MG63 (cell line): ENCODE results near the gene GRB7. TPM values are rescaled to one million over a fixed set of nuclear protein-coding genes. Genes with fewer than 3 reads are reported as not detected.
"Not testable (repeated sequence)": the region's sequence is repeated elsewhere in the genome, so short reads cannot be mapped to it uniquely, and the experiment has no call there.

Experiments used
- DNase-seq: peaks from one replicate; pipeline ENCODE4 v3.0.0-alpha.2; 2020
- H3K27me3 ChIP-seq: fragments of 250-450 bp; sonication (Bioruptor Pico); 2 replicates; pipeline ENCODE4 v1.5.1; 2020; ENCODE audit warnings: mild to moderate bottlenecking, moderate library complexity
- H3K36me3 ChIP-seq: fragments of 250-450 bp; sonication (Bioruptor Pico); 2 replicates; pipeline ENCODE4 v1.5.1; 2020; ENCODE audit warnings: mild to moderate bottlenecking, moderate library complexity
- H3K4me3 ChIP-seq: fragments of 250-450 bp; sonication (Bioruptor Pico); 2 replicates; pipeline ENCODE4 v1.5.1; 2020; ENCODE audit warnings: mild to moderate bottlenecking, moderate library complexity
- H3K9me3 ChIP-seq: fragments of 250-450 bp; sonication (Bioruptor Pico); 2 replicates; pipeline ENCODE4 v1.5.1; 2020; ENCODE audit warnings: mild to moderate bottlenecking, moderate library complexity
- total RNA-seq: library from RNA; depleted of rRNA; stranded (reverse); fragments of >200 nt; shearing (Covaris generic); gene quantifications from 2 replicates; pipeline ENCODE4 v1.2.3, GENCODE V29; 2014; ENCODE audit warnings: low replicate concordance; rRNA removed

Gene GRB7
- total RNA-seq, result not detected in 2 replicates

DNA sequence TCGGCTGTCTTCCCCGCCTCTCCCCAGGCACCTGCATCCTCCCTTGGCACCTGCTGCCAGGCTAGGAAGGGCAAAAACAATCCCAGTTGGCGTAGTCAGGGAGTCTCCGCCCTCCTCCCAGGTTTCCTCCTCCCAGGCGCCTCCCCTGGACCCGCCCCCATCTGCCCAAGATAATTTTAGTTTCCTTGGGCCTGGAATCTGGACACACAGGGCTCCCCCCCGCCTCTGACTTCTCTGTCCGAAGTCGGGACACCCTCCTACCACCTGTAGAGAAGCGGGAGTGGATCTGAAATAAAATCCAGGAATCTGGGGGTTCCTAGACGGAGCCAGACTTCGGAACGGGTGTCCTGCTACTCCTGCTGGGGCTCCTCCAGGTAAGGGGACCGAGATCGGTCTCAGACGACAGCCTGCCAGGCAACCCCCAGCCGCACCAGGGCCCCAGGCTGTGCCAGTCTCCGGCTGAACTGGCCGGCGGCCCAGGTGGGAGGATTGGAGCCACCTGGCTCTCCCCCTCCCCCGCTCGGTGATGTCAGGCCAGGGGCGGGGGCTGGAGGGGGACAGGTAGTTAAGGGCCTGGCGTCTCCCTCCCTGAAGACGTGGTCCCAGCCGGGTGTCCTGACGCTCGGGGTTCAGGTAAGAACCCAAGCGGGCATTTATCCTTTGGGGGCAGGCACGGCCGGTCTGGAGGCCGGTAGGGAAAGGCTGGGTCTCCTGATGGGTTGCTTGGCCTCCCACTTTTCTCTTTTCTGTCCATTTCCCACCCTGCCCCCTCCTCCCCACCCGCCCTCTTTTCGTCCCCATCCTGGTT is at the start of gene GRB7:
Gene GRB7 (plus strand): TSS at position 179 of the 808 bp plus-strand sequence. CDS start 4,364 bp downstream, outside the sequence.
- H3K4me3 ChIP-seq, result no peak within 1 kb of the TSS
- H3K9me3 ChIP-seq, result no peaks in the 10 kb centered on the region
- DNase-seq, result no peak
- no peaks in the 10 kb centered on the region for H3K27me3 ChIP-seq
- H3K36me3 ChIP-seq, result no peaks in the 10 kb centered on the region

DNA sequence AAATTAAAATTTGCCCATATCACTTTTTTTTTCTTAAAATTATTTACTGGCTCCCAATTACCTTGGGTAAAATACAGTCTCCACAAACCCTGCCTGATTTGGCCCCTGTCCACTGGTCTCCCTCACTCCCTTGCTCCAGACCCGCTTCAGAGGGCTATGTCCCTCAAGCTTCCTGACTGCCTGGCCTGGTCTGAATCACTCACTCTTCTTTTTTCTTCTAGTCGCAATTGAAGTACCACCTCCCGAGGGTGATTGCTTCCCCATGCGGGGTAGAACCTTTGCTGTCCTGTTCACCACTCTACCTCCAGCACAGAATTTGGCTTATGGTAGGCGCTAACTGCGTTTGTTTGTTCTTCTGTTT is 49.3 kb upstream of the GRB7 start:
- H3K9me3 ChIP-seq, result no peaks in the 10 kb centered on the region
- no peak for DNase-seq

DNA sequence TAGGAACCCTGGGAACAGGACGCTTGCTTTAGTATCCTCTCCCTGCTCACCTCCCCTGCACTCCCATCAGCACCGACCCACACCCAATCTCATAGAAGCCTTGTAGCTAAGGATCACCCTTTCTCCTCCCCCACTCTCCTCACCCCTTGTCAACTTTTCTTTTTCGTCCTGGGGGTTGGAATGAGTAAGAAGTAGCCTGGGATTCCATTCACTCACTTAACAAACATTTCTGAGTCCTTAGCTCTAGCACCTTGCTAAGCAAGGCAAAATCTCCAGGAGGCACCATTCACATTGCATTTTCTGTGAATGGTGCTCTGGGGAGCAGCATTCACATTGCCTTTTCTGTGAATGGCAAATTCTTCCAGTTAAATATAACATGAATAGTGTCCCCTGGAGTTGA is 48.8 kb upstream of the GRB7 start:
- Histone ChIP-seq H3K36me3 (no peaks in the 10 kb centered on the region), H3K9me3 (no peaks in the 10 kb centered on the region), H3K4me3 (peak overlapping the region; percentile 69), H3K27me3 (no peaks in the 10 kb centered on the region)
- DNase-seq, result no peak

More for the DNA sequence above, 49.3 kb upstream of the GRB7 start:
- Histone ChIP-seq H3K27me3 (no peaks in the 10 kb centered on the region), H3K36me3 (no peaks in the 10 kb centered on the region), H3K4me3 (peak overlapping the region; percentile 69)

DNA sequence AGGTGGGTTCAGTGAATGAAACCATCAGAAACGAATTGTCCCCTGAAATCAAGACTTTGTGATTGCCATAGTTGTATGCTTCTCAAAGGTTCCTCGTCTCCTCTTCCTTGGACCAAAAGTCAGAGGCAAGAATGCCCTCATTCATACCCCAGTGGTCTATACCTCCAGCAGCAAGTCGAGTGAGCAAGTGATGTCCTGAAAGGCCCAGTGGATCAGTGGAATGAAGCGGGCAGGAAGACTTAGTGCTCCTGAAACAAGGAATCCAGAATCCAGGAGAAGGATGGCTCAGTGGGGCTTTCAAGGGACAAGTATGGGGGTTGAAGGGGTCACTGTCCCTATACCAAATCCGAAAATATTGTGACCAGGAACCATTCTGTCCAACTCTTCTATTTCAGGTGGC is 43.1 kb upstream of the GRB7 start:
- no peaks in the 10 kb centered on the region for H3K9me3 ChIP-seq
- no peak for DNase-seq
- no peak overlapping the region for H3K4me3 ChIP-seq
- no peaks in the 10 kb centered on the region for H3K27me3 ChIP-seq
- no peaks in the 10 kb centered on the region for H3K36me3 ChIP-seq

DNA sequence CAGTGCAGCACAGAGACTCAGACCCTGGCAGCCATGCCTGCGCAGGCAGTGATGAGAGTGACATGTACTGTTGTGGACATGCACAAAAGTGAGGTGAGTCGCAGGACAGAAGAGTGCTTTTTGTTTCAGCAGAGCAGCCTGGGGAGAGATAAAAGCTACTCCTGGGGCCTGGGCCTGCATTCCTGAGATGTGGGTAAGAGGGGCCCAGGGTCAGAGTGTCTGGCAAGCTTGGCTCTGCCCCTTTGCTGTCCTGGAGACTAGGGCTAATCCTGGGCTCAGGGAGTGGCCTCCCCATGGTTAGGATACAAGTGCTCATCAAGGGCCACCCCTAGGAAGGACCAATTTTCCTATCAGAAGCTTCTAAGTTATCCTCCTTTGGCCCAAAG is 42.7 kb upstream of the GRB7 start:
- no peaks in the 10 kb centered on the region for H3K27me3 ChIP-seq
- no peaks in the 10 kb centered on the region for H3K9me3 ChIP-seq
- H3K4me3 ChIP-seq, result no peak overlapping the region
- DNase-seq, result no peak
- H3K36me3 ChIP-seq, result no peaks in the 10 kb centered on the region

DNA sequence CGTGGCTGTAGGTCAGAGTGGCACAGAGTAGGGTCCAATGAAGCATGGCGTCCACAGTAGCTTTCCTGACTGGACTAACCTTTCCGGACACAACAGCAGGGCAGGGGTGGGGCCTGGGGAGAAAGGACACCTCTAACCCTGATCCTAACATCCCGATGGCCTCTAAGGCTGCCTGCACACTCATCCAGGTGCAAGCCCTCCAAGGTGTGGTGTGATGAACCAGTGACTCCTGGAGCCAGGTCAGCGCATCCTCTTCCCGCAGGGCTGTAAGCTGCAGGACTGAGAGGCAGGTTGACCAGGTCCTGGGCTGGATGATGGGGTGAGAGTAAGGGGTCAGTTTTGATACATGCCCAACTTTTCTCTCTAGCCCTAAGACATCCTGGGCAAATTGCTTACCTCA is 41.0 kb upstream of the GRB7 start:
- H3K36me3 ChIP-seq, result no peaks in the 10 kb centered on the region
- no peak for DNase-seq
- H3K27me3 ChIP-seq, result no peaks in the 10 kb centered on the region
- no peaks in the 10 kb centered on the region for H3K9me3 ChIP-seq
- H3K4me3 ChIP-seq, result no peak overlapping the region

DNA sequence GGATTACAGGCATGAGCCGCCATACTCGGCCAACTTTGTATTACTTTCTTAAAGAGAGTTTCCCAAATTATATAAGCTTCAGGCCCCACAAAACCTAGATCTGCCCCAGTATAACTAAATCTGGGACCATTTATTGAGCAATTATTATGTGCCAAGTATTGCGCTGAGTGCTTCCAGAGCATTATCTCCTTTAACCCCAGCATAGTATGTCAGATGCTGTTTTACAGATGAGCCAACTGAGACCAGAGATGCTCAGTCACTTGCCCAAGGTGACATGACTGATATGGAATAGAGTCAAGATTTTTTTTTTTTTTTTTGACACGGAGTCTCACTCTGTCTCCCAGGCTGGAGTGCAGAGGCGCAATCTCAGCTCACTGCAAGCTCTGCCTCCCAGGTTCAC is 39.8 kb upstream of the GRB7 start:
- Histone ChIP-seq H3K4me3 (no peak overlapping the region), H3K9me3 (no peaks in the 10 kb centered on the region)
- DNase-seq, result no peak

DNA sequence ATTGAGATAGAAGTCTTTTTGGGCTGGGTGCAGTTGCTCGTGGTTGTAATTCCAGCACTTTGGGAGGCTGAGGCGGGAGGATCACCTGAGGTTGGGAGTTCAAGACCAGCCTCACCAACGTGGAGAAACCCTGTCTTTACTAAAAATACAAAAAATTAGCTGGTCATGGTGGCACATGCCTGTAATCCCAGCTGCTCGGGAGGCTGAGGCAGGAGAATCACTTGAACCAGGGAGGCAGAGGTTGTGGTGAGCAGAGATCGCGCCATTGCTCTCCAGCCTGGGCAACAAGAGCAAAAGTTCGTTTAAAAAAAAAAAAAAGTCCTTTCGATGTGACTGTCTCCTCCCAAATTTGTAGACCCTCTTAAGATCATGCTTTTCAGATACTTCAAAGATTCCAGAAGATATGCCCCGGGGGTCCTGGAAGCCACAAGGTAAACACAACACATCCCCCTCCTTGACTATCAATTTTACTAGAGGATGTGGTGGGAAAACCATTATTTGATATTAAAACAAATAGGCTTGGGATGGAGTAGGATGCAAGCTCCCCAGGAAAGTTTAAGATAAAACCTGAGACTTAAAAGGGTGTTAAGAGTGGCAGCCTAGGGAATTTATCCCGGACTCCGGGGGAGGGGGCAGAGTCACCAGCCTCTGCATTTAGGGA is 38.5 kb upstream of the GRB7 start:
- H3K36me3 ChIP-seq, H3K27me3 ChIP-seq, H3K9me3 ChIP-seq, DNase-seq: not testable (repeated sequence)
- H3K4me3 ChIP-seq, result peak overlapping the region; percentile 89

More for the DNA sequence above, 39.8 kb upstream of the GRB7 start:
- no peaks in the 10 kb centered on the region for H3K27me3 ChIP-seq
- H3K36me3 ChIP-seq, result no peaks in the 10 kb centered on the region

DNA sequence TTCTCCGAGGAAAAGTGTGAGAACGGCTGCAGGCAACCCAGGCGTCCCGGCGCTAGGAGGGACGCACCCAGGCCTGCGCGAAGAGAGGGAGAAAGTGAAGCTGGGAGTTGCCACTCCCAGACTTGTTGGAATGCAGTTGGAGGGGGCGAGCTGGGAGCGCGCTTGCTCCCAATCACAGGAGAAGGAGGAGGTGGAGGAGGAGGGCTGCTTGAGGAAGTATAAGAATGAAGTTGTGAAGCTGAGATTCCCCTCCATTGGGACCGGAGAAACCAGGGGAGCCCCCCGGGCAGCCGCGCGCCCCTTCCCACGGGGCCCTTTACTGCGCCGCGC is 38.0 kb upstream of the GRB7 start, which contains the start of gene ERBB2:
Gene ERBB2 (plus strand): TSS at position 247 of the 330 bp plus-strand sequence. CDS start 175 bp downstream, outside the sequence.
- peak; percentile 89 for DNase-seq
- H3K4me3 ChIP-seq, result peak within 1 kb of the TSS; percentile 89
- H3K9me3 ChIP-seq, result no peaks in the 10 kb centered on the region
- no peaks in the 10 kb centered on the region for H3K27me3 ChIP-seq
- H3K36me3 ChIP-seq, result no peaks in the 10 kb centered on the region; the same call in none of the 2 replicates

DNA sequence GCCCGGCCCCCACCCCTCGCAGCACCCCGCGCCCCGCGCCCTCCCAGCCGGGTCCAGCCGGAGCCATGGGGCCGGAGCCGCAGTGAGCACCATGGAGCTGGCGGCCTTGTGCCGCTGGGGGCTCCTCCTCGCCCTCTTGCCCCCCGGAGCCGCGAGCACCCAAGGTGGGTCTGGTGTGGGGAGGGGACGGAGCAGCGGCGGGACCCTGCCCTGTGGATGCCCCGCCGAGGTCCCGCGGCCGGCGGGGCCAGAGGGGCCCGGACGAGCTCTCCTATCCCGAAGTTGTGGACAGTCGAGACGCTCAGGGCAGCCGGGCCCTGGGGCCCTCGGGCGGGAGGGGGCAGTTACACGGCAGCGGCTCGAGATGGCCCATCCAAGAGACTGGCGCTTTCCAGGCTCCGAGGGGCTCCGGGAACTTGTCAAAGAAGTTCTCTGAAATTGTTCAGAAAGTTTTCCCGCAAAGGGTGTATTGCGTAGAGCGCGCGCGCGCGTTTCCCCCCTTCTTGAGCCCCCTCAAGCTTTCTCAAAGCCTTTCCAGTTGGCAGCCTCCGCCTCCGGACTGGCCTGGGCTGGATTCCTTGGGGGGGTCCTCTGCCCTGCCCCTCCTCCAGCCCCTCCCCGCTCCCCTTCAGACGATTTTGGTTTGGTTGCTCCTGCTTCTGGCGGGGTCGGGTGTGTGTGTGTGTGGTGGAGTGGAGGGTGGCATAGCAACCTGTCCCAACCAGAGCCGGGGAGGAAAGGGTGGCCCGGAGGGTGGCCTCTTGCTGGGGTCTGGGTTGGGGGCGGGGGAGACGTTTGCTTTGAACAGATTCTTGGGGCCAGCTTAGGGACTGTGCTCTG is 37.4 kb upstream of the GRB7 start:
- DNase-seq, result peak; percentile 33
- Histone ChIP-seq H3K4me3 (peak overlapping the region; percentile 89), H3K36me3 (no peaks in the 10 kb centered on the region; the same call in none of the 2 replicates), H3K9me3 (no peaks in the 10 kb centered on the region), H3K27me3 (no peaks in the 10 kb centered on the region)

DNA sequence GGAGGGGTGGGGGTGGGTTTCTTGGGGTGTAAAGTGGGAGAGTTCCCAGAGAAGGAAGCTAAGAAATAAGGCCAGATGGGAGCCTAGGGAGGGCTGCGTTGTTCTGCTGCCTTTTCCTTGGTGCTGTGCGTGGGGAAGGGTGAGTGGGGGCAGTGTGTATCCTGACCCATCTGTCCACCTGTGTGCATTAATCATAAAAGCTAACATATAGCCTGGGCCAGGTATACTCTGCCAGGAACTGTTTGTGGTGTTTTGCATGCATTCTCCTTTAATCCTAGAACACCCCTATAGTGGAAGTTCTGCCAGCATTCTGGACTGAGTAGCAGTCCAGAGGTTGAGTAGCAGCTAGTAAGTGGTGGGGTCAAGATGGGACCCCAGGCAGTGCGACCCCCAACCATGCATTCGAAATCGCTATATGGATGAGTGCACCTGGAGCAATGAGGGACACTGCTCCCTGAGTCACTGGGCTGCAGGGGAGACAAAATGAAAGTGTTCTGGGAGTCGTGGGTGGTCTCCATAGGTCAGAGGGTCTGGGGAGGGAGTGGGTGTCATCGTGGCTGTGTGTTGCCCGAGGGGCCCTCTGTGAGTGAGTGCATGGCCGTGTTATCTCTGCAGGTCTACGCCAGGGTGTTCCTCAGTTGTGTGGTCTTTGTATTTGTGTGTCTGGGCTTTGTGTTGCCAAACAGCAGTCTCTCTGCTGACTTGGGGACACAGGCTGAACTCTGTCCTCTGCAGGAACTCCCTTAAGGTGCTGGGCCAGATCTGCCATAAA is 36.5 kb upstream of the GRB7 start:
- Histone ChIP-seq H3K4me3 (peak overlapping the region; percentile 89), H3K27me3 (no peaks in the 10 kb centered on the region), H3K36me3 (no peaks in the 10 kb centered on the region; the same call in none of the 2 replicates), H3K9me3 (no peaks in the 10 kb centered on the region)
- no peak for DNase-seq

DNA sequence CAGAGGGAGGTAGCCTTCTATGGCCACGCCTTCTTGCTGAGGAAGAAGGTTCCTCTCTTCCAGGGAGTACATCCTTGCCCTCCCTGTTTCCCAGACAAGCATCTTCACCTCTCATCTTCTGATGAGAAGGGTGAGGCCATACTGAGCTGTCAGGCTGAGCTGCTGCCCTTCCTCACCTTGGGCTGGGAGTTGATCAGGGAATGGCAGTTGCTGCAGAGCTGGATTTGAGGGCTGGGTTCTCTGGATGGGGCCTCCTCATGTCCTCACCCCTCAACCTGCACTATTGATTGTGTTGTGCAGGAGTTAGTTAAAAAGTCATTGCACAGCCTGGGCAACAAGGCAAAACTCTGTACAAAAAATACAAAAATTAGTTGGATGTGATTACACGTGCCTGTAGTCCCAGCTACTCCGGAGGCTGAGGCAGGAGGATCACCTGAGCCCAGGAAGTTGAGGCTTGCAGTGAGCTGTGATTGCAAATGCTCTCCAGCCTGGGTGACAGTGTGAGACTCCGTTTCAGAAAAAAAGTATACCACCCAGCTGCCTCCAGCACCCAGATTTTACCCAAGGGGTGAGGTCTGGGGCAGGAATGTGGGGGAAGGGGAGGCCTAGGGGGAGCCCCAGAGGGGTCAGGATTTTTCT is 35.8 kb upstream of the GRB7 start:
- Histone ChIP-seq H3K36me3 (no peaks in the 10 kb centered on the region; the same call in none of the 2 replicates), H3K4me3 (no peak overlapping the region), H3K27me3 (no peaks in the 10 kb centered on the region), H3K9me3 (no peaks in the 10 kb centered on the region)
- DNase-seq, result no peak

DNA sequence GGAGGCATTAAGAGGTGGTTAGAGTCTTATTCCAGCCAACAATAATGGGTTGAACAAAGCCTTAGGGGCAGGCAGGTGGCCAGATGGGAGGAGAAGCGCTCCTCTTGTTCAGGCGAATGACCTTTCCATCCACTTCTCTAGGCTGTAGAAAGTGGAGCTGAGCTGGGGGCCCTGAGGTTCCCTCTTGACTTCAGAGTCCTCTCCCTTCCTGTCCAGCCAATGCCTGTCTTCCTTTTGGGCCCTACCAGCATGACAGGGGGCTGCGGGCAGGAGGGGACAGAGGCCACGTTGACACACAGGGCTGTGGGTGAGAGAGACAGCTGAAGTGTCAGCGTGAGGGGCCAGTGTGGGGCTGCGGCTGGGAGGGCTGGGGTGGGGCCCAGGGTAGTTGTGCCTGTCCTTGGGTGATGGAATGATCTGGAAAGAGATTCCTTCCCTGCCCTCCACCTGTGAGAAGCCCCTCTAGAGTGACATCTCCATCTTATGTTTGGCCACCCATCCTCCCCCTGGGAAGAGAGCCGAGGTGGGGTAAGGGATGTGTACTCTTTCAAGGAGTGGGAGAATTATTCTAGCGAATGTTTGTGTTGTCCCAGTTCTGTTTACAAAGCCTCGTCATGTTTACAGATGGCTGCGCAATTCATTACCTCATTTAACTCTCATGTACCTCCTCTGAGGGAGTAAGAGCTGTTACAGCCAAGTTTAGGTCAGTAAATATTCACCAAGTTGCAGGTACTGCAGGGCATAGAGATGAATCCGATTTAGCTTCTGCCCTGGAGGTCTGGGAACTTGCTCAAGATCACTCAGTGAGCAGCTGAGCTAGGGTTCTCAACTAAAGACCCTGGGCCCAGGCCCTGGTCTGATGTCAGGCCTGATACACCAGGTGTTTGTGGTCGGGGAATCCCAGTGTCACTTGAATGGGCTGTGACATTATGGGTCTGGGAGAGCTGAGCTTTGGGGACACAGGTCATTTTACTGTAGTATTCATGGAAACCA is 34.5 kb upstream of the GRB7 start:
- no peaks in the 10 kb centered on the region for H3K27me3 ChIP-seq
- DNase-seq, result peak; percentile 31
- no peaks in the 10 kb centered on the region for H3K9me3 ChIP-seq
- H3K4me3 ChIP-seq, result no peak overlapping the region
- peaks cover 12% of the 10 kb centered on the region for H3K36me3 ChIP-seq

DNA sequence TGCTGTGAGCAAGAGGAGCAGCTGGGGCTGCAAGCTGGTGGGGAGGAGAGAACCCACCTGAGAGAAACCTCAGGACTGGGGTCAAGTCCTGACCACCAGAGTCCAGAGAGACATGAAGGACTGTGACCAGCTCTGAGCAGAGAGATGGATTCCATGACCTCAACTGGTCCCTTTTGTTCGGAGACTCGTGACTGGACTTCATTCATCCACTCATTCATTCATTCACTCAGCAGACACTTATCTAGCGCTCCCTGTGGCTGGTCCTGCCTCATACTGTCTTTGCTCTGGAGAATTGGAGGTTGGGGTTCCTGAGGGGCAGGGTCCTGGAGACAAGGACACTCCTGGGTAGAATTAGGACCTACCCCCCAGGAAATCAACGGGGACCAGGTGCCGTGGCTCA is 33.8 kb upstream of the GRB7 start:
- Histone ChIP-seq H3K36me3 (peaks cover 15% of the 10 kb centered on the region), H3K9me3 (no peaks in the 10 kb centered on the region), H3K27me3 (no peaks in the 10 kb centered on the region), H3K4me3 (no peak overlapping the region)
- DNase-seq, result no peak
